GM19328 (cell line): ENCODE results near the gene VPS37B.

Source experiments
- ATAC-seq: cut with Tn5 transposase; IDR thresholded peaks from one replicate; pipeline ENCODE4 v1.9.1; 2021; ENCODE audit warnings: mild to moderate bottlenecking, moderate library complexity; ENCODE audit not compliant: unreplicated experiment

VPS37B gene

DNA sequence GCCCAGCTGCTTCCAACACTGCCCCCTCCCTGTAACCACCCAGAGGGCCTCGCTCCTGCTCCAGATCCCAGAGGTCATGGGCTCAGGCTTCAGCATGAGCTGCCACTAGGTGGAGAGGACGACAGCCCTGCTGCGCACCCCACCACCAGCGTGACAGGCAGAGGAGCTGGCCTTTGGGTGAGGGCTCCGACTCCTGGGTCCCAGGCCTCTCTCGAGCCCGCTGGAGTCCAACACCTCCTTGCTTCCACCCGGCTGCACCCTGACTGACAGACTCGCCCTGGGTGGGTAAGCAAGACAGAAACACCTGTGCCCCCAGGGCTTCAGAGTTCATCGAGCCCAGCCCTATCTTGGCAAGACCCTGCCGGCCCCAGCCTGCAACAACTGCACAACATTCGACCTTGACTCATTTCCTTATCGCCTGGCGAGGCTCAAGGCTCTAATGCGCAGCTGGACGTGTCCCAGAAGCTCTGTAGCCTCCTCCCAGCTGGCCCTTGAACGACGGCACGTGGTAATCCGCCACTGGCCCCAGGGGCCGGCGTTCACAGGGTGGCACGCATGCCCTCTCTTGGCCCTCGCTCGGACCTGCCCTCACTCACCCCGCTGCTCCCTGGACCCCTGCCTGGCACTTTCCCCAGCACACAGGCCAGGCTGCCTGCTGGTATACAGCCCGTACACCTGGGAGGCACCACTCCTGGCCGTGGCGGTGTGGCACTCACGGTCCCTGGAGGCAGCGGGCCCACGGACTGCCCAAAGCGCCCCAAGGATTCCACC, 28.0 kb downstream of the VPS37B start:
- ATAC-seq: no peak

DNA sequence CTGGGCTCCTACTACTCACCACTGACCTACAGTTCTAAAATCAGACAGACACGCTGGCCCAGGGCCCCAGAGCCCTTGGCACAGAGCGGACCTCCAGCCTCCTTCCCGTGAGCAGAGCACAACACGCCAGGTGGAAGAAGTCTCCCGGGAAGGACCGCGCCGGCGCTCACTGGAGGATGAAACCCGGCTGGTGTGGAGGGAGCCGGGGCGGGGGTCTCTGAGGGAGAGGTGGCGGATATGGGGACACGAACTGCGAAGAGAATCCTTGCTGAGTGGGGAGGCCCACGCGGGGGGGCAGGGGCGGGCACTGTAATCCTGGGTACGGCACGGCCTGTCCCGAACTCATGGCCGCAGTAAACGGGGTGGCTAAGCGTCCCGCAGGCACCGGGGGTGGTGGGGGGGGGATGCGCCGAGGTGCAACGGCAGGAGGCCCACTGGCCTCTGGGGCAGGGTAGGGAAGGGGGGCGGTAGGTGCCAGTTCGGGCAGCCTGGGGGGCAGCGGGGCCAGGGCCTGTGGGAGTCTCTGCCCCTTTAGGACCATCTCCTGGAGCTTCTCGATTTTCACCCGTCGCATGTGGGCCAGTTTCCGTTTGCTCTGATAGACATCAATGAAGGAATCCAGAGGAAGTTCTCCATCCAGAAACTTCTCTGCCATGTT, 28.8 kb downstream of the VPS37B start:
- ATAC-seq: no peak

DNA sequence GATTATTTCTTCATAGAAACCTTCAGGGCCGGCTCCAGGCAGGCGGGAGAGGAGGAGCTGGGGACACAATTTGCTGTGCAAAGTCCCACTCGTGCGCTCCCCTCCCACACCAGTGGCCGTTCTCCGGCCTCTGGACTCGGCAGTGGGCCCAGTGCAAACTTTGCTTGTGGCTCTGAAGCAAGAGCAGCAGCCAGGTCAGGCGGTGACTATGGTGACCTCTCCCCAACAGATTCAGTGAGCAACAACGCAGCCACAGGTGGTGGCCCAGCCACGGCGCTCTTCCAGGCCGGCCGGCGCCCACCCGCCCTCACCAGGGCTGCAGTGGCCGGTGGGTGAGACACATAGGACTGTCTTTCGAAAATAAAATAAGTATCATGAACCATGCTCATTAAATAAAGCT, 29.5 kb downstream of the VPS37B start:
- no peak for ATAC-seq

DNA sequence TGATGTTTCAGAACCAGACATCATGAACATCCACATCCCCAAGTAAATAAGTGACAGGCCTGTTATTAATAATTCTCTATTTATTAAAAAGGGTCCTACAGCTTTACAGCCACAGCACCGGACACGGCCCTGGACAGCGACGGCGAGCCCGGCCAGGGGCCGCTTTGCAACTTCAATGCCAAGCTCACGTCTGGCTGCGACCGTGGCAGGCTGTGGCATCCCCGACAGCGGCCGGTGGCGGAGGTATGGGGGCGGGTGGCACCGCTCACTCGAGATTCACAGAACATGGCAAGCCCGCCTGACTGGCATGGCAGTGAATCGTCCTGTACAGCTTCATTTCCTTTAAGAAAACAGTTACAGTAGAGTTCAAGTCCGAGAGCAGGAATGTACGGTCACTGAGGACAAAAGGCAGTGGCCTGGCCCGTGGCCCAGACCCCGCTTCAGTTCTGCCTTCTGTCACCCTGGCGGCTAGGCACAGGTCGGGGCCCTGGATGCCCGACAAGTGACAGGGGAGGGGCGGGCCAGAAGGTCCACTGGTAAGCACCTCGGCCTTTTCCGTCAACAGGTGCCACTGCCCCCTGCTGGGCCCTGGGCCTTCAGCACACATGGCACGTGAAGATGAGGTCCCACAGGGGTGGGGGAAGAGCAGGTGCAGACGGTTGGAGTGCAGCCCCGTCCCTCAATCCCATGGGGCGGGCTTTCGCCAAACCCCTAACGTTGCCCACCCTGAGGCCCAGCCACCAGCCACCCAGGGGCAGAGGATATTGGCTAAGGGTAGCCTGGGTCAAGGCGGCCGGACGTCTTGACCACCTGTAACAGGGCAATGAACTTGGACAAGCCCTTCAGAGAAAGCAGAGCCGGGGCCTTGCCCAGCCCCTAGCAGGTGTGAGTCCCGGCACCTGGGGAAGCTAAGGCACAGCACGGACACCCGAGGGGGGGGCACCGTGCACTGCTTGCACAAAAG, 30.4 kb downstream of the VPS37B start:
- no peak for ATAC-seq

DNA sequence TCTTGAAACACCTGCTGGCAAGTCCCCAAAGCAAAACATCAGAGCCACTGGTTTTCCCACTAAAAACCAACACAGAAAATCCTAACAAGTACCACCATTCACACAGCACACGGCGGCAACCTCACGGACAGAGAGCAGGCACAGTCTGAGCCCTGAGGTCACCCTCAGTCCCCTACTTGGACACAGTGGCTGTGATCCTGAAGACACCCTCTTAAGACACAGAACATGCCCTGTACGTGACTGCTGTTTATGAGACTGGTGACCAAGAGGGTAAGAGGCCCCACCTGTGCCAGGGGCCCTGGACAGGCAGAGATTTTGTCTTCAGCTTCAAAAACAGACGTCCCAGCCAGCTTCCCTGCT, 31.1 kb downstream of the VPS37B start:
- ATAC-seq: no peak

DNA sequence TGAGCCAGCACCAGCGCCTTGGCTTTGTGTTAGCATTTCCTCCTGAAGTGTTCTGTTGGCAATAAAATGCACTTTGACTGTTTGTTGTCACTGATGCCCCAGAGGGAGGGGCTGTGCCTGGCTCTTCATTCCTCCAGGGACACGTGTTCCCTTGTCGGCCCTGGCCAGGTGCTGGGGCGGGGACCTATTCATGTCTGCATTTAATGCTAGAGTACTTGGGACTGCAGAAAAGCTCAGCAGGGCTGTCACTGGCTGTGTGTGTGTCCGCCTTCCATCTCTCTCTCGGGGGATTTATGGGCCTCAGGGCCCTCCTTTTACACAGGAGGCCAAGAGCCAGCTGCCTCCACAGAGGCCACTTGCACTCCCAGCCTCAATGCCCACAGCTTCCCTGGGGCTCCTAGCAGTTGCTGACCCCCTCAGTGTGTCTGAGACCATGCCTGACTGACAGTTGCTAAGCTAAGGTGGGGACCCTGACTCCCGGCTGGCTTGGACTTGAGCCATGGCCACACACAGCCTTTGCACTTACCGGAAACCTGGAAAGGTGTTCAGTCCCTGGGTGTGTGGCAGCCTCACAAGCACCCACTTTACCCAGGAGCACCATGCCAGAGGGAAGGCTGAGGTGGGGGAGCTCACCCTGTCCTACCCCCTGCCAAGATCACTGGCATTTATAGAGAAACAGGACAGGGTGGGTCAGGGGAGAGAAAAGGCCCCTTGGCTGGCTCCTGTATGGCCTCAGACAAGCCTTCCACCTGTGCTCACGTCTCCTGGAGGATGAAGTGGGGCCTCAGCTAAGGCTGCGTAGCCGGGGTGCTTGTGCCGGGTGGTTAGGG, 32.8 kb downstream of the VPS37B start:
- no peak for ATAC-seq

DNA sequence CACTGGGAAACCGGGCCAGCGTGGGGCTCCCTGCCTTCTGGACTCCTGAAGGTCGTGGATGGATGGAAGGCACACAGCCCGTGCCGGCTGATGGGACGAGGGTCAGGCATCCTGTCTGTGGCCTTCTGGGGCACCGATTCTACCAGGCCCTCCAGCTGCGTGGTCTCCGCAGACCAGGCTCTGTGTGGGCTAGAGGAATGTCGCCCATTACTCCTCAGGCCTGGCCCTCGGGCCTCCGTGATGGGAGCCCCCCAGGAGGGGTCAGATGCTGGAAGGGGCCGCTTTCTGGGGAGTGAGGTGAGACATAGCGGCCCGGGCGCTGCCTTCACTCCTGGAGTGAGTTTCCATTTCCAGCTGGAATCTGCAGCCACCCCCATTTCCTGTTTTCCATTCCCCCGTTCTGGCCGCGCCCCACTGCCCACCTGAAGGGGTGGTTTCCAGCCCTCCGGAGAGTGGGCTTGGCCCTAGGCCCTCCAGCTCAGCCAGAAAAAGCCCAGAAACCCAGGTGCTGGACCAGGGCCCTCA, 33.8 kb downstream of the VPS37B start:
- ATAC-seq: no peak

DNA sequence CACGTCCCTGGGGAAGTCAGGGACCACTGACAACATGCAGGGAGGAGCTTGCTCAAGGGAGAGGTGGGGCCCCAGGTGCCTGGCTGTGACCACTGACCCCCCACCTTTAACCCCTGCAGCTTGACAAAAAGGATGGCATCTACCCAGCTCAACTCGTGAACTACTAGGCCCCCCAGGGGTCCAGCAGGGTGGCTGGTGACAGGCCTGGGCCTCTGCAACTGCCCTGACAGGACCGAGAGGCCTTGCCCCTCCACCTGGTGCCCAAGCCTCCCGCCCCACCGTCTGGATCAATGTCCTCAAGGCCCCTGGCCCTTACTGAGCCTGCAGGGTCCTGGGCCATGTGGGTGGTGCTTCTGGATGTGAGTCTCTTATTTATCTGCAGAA, 34.3 kb downstream of the VPS37B start:
- no peak for ATAC-seq

GRCh38 chr12:122860854-122861586, 34.9 kb downstream of the VPS37B start:
- ATAC-seq: no peak

GRCh38 chr12:122860040-122860853, 35.7 kb downstream of the VPS37B start:
- no peak for ATAC-seq

GRCh38 chr12:122859303-122860039, 36.5 kb downstream of the VPS37B start:
- no peak for ATAC-seq

GRCh38 chr12:122858591-122859302, 37.2 kb downstream of the VPS37B start:
- ATAC-seq: no peak

GRCh38 chr12:122858171-122858570, 37.8 kb downstream of the VPS37B start:
- no peak for ATAC-seq

DNA sequence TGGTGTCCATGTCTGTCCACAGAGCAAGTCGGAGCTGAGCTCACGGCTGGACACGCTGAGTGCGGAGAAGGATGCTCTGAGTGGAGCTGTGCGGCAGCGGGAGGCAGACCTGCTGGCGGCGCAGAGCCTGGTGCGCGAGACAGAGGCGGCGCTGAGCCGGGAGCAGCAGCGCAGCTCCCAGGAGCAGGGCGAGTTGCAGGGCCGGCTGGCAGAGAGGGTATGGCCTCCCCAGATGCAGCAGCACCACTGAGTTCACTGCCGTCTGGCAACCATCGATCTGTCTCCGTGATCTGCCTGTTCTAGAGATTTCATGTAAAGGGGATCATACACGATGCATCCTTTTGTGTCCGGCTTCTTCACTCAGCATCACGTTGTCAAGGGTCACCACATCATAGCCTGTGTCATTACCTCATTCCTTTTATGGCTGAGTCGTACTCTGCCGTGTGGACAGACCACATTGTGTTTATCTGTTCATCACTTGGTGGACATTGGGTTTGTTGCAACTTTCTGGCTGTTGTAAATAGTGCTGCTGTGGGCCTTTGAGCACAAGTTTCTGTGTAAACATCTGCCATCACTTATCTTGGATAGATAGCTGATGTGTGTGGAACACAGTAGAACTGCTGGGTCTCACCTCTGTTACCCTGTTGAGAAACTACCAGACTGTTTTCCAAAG, 38.8 kb downstream of the VPS37B start:
- ATAC-seq: no peak

GRCh38 chr12:122855928-122856831, 39.7 kb downstream of the VPS37B start:
- ATAC-seq: no peak
